Stimulated activated naive CD8-positive, alpha-beta T cell treated with anti-CD3 and anti-CD28 coated beads, Interleukin-15, Interleukin-2, amounts not matched to agents 100 ng/mL and 50 ng/mL, for 24 hours (primary cell): ENCODE data around the gene EID2B.

Experiments used
- H3K27ac Mint-ChIP-seq: one replicate; pipeline ENCODE4 v1.8.0; 2021; ENCODE audit warnings: mild to moderate bottlenecking, mixed read lengths
- H3K27me3 Mint-ChIP-seq: one replicate; pipeline ENCODE4 v1.8.0; 2021; ENCODE audit warnings: mixed read lengths
- H3K36me3 Mint-ChIP-seq: one replicate; pipeline ENCODE4 v1.8.0; 2021; ENCODE audit warnings: low read depth, mixed read lengths
- H3K4me1 Mint-ChIP-seq: one replicate; pipeline ENCODE4 v1.8.0; 2021; ENCODE audit warnings: low read depth, mixed read lengths
- H3K4me3 Mint-ChIP-seq: one replicate; pipeline ENCODE4 v1.8.0; 2021; ENCODE audit warnings: mild to moderate bottlenecking, mixed read lengths
- H3K9me3 Mint-ChIP-seq: one replicate; pipeline ENCODE4 v1.8.0; 2021; ENCODE audit warnings: mixed read lengths

EID2B gene, protein sequence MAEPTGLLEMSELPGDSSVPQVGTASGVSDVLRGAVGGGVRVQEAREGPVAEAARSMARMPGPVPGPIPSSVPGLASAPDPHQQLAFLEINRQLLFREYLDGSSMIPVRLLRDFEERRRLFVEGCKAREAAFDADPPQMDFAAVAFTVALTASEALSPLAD

GRCh38 chr19:39532233-39533002 lies at the start of gene EID2B:
TSS of gene EID2B (minus strand) at chr19:39532852. CDS start at chr19:39532802, 50 bp downstream.
- H3K4me1 Mint-ChIP-seq = peaks cover 31% of the 10 kb centered on the region
- H3K36me3 Mint-ChIP-seq = peaks cover 6% of the 10 kb centered on the region
- no peaks in the 10 kb centered on the region for H3K27me3 Mint-ChIP-seq
- H3K27ac Mint-ChIP-seq = peak within 1 kb of the TSS; percentile 73
- H3K4me3 Mint-ChIP-seq = peak within 1 kb of the TSS; percentile 92
- no peaks in the 10 kb centered on the region for H3K9me3 Mint-ChIP-seq

DNA sequence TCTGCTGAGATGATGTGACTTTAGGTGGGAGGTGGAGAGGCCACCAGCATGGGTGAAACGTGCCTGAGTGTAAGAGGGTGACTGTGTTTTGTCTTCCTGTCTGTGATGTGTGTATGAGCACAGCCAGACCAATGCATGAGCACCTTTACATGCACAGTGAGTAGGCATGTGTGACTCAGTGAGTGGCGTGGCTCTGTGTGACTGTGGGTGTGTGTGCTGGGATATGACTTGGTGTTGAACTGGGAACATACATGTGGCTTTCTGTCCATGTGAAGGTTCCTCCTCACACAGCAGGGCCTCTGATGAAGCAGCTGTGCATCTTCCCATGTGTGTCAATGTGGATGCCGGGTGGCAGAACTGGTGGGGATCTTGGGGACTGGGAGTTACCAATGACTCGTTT lies 49.8 kb upstream of the EID2B start:
- no peaks in the 10 kb centered on the region for H3K4me1 Mint-ChIP-seq
- H3K27ac Mint-ChIP-seq = no peak overlapping the region
- peaks cover 8% of the 10 kb centered on the region for H3K9me3 Mint-ChIP-seq
- no peak overlapping the region for H3K4me3 Mint-ChIP-seq
- H3K27me3 Mint-ChIP-seq = peaks cover 47% of the 10 kb centered on the region
- no peaks in the 10 kb centered on the region for H3K36me3 Mint-ChIP-seq

DNA sequence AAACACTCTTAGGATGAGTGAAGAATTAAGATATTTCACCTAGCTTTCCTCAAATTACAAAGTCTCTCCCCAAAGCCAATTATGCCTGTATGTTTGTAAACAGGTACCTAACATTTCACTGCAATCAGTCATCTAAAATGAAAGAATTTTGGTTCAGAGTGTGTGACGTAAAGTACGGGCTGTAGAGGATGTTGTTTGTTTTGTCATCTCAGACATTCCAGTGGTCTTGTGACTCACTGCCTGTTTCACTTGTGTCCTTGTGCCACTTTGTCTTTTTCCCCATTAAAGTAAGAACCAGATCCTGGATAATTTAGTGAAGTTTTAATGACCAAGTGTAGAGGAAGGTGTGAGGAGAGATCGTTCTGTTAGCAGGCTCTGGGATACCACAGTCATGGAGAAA lies 36.0 kb upstream of the EID2B start:
- H3K9me3 Mint-ChIP-seq = peaks cover 9% of the 10 kb centered on the region
- no peak overlapping the region for H3K4me3 Mint-ChIP-seq
- no peaks in the 10 kb centered on the region for H3K36me3 Mint-ChIP-seq
- no peak overlapping the region for H3K27ac Mint-ChIP-seq
- H3K27me3 Mint-ChIP-seq = peaks cover 16% of the 10 kb centered on the region
- H3K4me1 Mint-ChIP-seq = no peaks in the 10 kb centered on the region

- no peaks in the 10 kb centered on the region for H3K4me1 Mint-ChIP-seq
- H3K27me3 Mint-ChIP-seq = peaks cover 4% of the 10 kb centered on the region
- no peaks in the 10 kb centered on the region for H3K9me3 Mint-ChIP-seq
- H3K36me3 Mint-ChIP-seq = no peaks in the 10 kb centered on the region
- no peak overlapping the region for H3K4me3 Mint-ChIP-seq
- H3K27ac Mint-ChIP-seq = no peak overlapping the region
Measured at GRCh38 chr19:39566064-39566463, 33.4 kb upstream of the EID2B start.

DNA sequence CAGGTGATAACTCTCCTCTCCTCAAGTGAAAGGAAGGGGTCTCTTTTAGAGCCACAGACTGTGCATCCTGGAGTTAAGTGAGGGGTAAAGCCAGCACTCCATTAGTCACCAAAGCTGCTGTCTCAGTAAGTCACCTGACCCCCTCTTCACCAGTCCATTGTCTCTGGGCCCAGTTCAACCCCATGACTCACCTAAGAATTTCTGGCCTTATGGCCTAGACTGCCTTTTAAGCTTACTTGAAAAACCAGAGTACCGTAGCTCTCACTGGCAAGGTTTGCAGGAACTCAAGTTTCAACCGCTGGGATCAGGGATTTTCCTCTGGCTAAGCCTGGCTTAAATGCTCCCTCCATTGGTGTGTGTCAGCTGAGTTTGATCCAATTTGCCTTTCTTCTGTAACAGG lies 30.8 kb upstream of the EID2B start:
- Mint-ChIP-seq H3K9me3 (no peaks in the 10 kb centered on the region), H3K27me3 (no peaks in the 10 kb centered on the region), H3K36me3 (no peaks in the 10 kb centered on the region), H3K4me3 (no peak overlapping the region), H3K4me1 (peaks cover 8% of the 10 kb centered on the region), H3K27ac (no peak overlapping the region)

DNA sequence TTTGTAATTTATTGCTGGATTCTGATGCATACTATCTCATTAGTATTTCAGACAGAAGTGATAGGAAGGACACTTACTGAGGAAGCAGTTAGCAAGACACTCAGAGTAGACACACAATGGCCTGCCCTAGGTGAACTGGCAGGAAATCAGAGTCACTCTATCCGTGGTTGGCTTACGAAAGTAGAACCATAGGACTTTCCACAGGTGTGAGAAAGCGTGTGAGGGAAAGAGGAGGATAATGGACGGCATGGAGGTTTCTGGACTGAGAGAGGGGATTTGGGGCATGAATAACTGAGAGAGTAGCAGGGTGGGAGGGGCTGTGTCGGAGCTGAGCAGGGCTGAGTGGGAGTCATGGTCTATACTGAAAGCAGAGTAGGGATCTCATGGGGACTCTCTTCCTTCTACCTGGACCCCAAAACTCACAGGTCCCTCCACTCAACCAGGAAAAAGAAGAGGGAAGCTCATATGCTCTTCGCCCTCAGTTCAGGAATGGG lies 26.0 kb upstream of the EID2B start:
- H3K27me3 Mint-ChIP-seq = no peaks in the 10 kb centered on the region
- H3K36me3 Mint-ChIP-seq = no peaks in the 10 kb centered on the region
- peaks cover 20% of the 10 kb centered on the region for H3K4me1 Mint-ChIP-seq
- peak overlapping the region; percentile 51 for H3K4me3 Mint-ChIP-seq
- peak overlapping the region; percentile 73 for H3K27ac Mint-ChIP-seq
- H3K9me3 Mint-ChIP-seq = no peaks in the 10 kb centered on the region

GRCh38 chr19:39557811-39558623 lies 25.4 kb upstream of the EID2B start:
- Mint-ChIP-seq H3K27ac (peak overlapping the region; percentile 59), H3K4me1 (peaks cover 20% of the 10 kb centered on the region), H3K36me3 (no peaks in the 10 kb centered on the region), H3K9me3 (no peaks in the 10 kb centered on the region), H3K27me3 (no peaks in the 10 kb centered on the region), H3K4me3 (peak overlapping the region; percentile 51)

DNA sequence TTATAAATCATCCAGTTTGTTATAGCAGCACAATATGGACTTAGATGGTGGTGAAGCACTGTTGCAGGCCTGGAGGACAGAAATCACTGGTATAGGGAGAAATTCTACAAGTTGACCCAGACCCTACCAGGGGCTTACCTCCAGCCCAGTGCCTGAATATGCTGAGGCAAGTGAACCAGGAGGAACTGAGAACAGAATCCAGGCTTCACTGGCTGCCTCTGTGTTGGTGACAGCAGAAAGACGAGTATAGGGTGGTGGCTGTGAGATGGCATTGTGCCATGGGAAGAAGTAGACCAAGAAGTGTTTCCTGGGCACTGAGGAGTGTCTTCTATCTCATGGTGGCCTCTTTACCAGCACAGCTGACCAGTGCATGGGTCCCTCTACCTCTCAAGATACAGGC lies 23.2 kb upstream of the EID2B start:
- Mint-ChIP-seq H3K4me3 (no peak overlapping the region), H3K4me1 (peaks cover 27% of the 10 kb centered on the region), H3K9me3 (no peaks in the 10 kb centered on the region), H3K27ac (no peak overlapping the region), H3K36me3 (no peaks in the 10 kb centered on the region), H3K27me3 (no peaks in the 10 kb centered on the region)

- Mint-ChIP-seq H3K27me3 (no peaks in the 10 kb centered on the region), H3K27ac (no peak overlapping the region), H3K36me3 (no peaks in the 10 kb centered on the region), H3K4me1 (peaks cover 27% of the 10 kb centered on the region), H3K9me3 (no peaks in the 10 kb centered on the region), H3K4me3 (no peak overlapping the region)
Measured at GRCh38 chr19:39554701-39555311, 22.2 kb upstream of the EID2B start.

DNA sequence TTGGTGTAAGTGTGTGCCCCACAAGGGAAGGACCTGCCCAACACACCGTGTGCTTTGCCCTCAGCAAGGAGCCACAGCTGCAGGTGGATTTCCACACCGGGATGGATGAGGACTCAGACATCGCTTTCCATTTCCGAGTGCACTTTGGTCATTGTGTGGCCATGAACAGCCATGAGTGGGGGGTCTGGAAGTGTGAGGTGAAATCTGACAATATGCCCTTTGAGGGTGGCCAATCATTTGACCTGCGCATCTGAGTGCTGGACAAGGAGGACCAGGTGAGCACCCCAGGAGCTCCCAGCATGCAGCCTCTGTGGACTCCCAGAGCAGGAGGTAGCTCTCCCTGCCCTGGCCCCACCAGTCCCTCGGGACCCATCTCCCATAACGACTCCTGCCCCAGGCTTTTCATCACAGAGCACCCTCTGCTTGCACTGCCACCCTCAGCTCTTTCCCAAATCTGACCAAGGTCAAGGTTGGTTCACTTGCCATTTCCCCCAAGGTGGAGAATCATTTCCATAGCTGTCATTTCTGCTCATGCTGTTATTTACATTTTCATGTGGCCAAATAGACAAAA lies 20.5 kb upstream of the EID2B start:
- no peak overlapping the region for H3K27ac Mint-ChIP-seq
- no peaks in the 10 kb centered on the region for H3K27me3 Mint-ChIP-seq
- no peaks in the 10 kb centered on the region for H3K9me3 Mint-ChIP-seq
- H3K36me3 Mint-ChIP-seq = no peaks in the 10 kb centered on the region
- no peak overlapping the region for H3K4me3 Mint-ChIP-seq
- H3K4me1 Mint-ChIP-seq = peaks cover 16% of the 10 kb centered on the region

- no peak overlapping the region for H3K4me3 Mint-ChIP-seq
- H3K4me1 Mint-ChIP-seq = peaks cover 15% of the 10 kb centered on the region
- no peak overlapping the region for H3K27ac Mint-ChIP-seq
- H3K27me3 Mint-ChIP-seq = no peaks in the 10 kb centered on the region
- H3K9me3 Mint-ChIP-seq = no peaks in the 10 kb centered on the region
- H3K36me3 Mint-ChIP-seq = no peaks in the 10 kb centered on the region
Measured at GRCh38 chr19:39550197-39550596, 17.5 kb upstream of the EID2B start.

GRCh38 chr19:39546599-39546998 lies 13.9 kb upstream of the EID2B start:
- Mint-ChIP-seq H3K27me3 (no peaks in the 10 kb centered on the region), H3K27ac (no peak overlapping the region), H3K9me3 (no peaks in the 10 kb centered on the region), H3K4me1 (peaks cover 35% of the 10 kb centered on the region), H3K4me3 (no peak overlapping the region), H3K36me3 (no peaks in the 10 kb centered on the region)

GRCh38 chr19:39544911-39545310 lies 12.3 kb upstream of the EID2B start:
- Mint-ChIP-seq H3K9me3 (no peaks in the 10 kb centered on the region), H3K27me3 (no peaks in the 10 kb centered on the region), H3K4me3 (no peak overlapping the region), H3K27ac (peak overlapping the region; percentile 22), H3K4me1 (peaks cover 45% of the 10 kb centered on the region), H3K36me3 (no peaks in the 10 kb centered on the region)

GRCh38 chr19:39544226-39544903 lies 11.7 kb upstream of the EID2B start:
- no peaks in the 10 kb centered on the region for H3K9me3 Mint-ChIP-seq
- H3K27ac Mint-ChIP-seq = peak overlapping the region; percentile 67
- peaks cover 46% of the 10 kb centered on the region for H3K4me1 Mint-ChIP-seq

More at GRCh38 chr19:39544226-39544903, 11.7 kb upstream of the EID2B start:
- no peak overlapping the region for H3K4me3 Mint-ChIP-seq
- H3K27me3 Mint-ChIP-seq = no peaks in the 10 kb centered on the region
- H3K36me3 Mint-ChIP-seq = no peaks in the 10 kb centered on the region
